ENCODE results near the gene GRB10. TPM values are rescaled to one million over a fixed set of nuclear protein-coding genes. Genes with fewer than 3 reads are reported as not detected.

Gene GRB10
- total RNA-seq, 1 experiment from 2014 or later: 38.3 TPM

DNA sequence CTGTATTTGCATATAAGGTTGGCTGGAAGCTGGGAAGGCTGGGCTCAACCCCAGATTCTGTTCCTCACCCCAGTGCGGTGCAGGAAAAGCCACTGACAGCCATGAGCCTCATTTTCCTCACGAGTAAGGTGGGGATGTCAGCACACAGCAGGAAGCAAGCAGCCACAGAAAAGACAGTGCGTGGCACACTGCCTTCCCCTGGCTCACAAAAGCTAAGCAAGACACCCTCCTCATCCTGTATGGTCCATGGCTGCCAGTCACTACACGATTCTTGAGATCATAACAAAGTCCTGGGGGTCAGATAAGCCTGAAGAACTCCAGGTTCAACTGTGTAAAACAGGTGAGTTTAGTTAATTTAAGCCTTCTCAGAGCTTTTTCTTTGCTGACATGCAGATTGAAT is 188.6 kb downstream of the GRB10 start:
- no peak for DNase-seq (ENCODE audit: low read depth, low spot score)
- H3K27me3 ChIP-seq (ENCODE audit: control insufficient read depth, insufficient read depth, low read length): no peaks in the 10 kb centered on the region
- H3K27ac ChIP-seq (ENCODE audit: low read length): no peak overlapping the region
- no TSS peak for BruUV-seq (replicated peaks)
- in situ Hi-C loops (cut with HindIII; ENCODE audit: low pct_unique_long_range_greater_than_20kb, low sequenced_read_pairs): no loop called here
- POLR2A ChIA-PET: interaction anchor here (0.6 kb wide), 1 partner anchor 83 kb away, joined by 3 read pairs; no protein-coding TSS in a partner anchor
- intact Hi-C loops (cut with micrococcal nuclease; ENCODE audit: unreplicated experiment): no loop called here
- no peaks in the 10 kb centered on the region for H3K4me1 ChIP-seq (ENCODE audit: control insufficient read depth, insufficient read depth, low read length)
- no peak for TF ChIP-seq POLR2AphosphoS5 (IDR thresholded peaks at IDR 0.05; ENCODE audit: low read depth, low read length)
- TF ChIP-seq, protein P1, sequence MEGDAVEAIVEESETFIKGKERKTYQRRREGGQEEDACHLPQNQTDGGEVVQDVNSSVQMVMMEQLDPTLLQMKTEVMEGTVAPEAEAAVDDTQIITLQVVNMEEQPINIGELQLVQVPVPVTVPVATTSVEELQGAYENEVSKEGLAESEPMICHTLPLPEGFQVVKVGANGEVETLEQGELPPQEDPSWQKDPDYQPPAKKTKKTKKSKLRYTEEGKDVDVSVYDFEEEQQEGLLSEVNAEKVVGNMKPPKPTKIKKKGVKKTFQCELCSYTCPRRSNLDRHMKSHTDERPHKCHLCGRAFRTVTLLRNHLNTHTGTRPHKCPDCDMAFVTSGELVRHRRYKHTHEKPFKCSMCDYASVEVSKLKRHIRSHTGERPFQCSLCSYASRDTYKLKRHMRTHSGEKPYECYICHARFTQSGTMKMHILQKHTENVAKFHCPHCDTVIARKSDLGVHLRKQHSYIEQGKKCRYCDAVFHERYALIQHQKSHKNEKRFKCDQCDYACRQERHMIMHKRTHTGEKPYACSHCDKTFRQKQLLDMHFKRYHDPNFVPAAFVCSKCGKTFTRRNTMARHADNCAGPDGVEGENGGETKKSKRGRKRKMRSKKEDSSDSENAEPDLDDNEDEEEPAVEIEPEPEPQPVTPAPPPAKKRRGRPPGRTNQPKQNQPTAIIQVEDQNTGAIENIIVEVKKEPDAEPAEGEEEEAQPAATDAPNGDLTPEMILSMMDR (IDR thresholded peaks at IDR 0.05): no peak
- TF ChIP-seq, protein P2, sequence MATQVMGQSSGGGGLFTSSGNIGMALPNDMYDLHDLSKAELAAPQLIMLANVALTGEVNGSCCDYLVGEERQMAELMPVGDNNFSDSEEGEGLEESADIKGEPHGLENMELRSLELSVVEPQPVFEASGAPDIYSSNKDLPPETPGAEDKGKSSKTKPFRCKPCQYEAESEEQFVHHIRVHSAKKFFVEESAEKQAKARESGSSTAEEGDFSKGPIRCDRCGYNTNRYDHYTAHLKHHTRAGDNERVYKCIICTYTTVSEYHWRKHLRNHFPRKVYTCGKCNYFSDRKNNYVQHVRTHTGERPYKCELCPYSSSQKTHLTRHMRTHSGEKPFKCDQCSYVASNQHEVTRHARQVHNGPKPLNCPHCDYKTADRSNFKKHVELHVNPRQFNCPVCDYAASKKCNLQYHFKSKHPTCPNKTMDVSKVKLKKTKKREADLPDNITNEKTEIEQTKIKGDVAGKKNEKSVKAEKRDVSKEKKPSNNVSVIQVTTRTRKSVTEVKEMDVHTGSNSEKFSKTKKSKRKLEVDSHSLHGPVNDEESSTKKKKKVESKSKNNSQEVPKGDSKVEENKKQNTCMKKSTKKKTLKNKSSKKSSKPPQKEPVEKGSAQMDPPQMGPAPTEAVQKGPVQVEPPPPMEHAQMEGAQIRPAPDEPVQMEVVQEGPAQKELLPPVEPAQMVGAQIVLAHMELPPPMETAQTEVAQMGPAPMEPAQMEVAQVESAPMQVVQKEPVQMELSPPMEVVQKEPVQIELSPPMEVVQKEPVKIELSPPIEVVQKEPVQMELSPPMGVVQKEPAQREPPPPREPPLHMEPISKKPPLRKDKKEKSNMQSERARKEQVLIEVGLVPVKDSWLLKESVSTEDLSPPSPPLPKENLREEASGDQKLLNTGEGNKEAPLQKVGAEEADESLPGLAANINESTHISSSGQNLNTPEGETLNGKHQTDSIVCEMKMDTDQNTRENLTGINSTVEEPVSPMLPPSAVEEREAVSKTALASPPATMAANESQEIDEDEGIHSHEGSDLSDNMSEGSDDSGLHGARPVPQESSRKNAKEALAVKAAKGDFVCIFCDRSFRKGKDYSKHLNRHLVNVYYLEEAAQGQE (IDR thresholded peaks at IDR 0.05; ENCODE audit: insufficient read depth in 1 of 2, low read depth in 2 of 2, low read length in 1 of 2): no peak
- TF ChIP-seq TCF7L2 (IDR thresholded peaks at IDR 0.05; ENCODE audit: low read depth, low read length): no peak
- no peak for TF ChIP-seq SIN3A (IDR thresholded peaks at IDR 0.05; ENCODE audit: borderline replicate concordance, insufficient read depth, low read depth, low read length)
- ATAC-seq: no peak
- no peak overlapping the region for H3K4me3 ChIP-seq (ENCODE audit: low read depth in 2 of 2, low read length in 2 of 2)
- CTCF ChIA-PET: no interaction called here
- H3K36me3 ChIP-seq (ENCODE audit: control insufficient read depth, insufficient read depth, low read length): no peaks in the 10 kb centered on the region
- H3K9me3 ChIP-seq (ENCODE audit: control insufficient read depth, insufficient read depth, low read depth, low read length): no peaks in the 10 kb centered on the region

DNA sequence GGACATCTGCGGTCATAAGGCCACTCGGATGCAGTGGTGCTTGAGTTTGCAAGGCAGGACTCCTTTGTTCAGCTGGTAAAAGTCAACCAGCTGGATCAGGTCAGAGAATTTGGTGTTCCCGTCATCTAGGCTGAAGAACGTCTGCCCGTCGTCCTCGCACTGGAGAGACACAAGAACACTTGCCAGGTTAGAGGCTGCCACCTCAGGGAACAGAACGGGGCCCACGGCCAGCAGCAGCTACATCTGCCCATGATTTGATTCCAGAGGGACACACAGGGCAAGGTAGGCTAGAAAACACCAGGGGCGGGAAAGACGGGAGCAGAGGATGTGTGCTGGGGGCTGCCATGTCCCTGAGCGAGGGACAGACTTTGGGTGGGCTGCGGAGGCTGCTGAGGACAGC is 189.8 kb downstream of the GRB10 start:
- in situ Hi-C loops (cut with HindIII; ENCODE audit: low pct_unique_long_range_greater_than_20kb, low sequenced_read_pairs): no loop called here
- ChIA-PET CTCF (no interaction called here), POLR2A (no interaction called here)
- TF ChIP-seq, protein P2 (IDR thresholded peaks at IDR 0.05; ENCODE audit: insufficient read depth in 1 of 2, low read depth in 2 of 2, low read length in 1 of 2): no peak
- no peak for TF ChIP-seq POLR2AphosphoS5 (IDR thresholded peaks at IDR 0.05; ENCODE audit: low read depth, low read length)
- TF ChIP-seq, protein P1 (IDR thresholded peaks at IDR 0.05): no peak
- TF ChIP-seq SIN3A (IDR thresholded peaks at IDR 0.05; ENCODE audit: borderline replicate concordance, insufficient read depth, low read depth, low read length): no peak
- no peaks in the 10 kb centered on the region for H3K9me3 ChIP-seq (ENCODE audit: control insufficient read depth, insufficient read depth, low read depth, low read length)
- no peaks in the 10 kb centered on the region for H3K27me3 ChIP-seq (ENCODE audit: control insufficient read depth, insufficient read depth, low read length)
- no TSS peak for BruUV-seq (replicated peaks)
- intact Hi-C loops (cut with micrococcal nuclease; ENCODE audit: unreplicated experiment): no loop called here
- DNase-seq (ENCODE audit: low read depth, low spot score) (no peak), ATAC-seq (no peak)
- H3K4me1 ChIP-seq (ENCODE audit: control insufficient read depth, insufficient read depth, low read length): no peaks in the 10 kb centered on the region
- no peaks in the 10 kb centered on the region for H3K36me3 ChIP-seq (ENCODE audit: control insufficient read depth, insufficient read depth, low read length)
- H3K27ac ChIP-seq (ENCODE audit: low read length): no peak overlapping the region
- no peak overlapping the region for H3K4me3 ChIP-seq (ENCODE audit: low read depth in 2 of 2, low read length in 2 of 2)
